ENCODE data around the gene TGM4. TPM values are rescaled to one million over a fixed set of nuclear protein-coding genes. Genes with fewer than 3 reads are reported as not detected.

Gene TGM4
- polyA plus RNA-seq, 3 donors, result 0.05 to 0.13 (median 0.09) TPM

DNA sequence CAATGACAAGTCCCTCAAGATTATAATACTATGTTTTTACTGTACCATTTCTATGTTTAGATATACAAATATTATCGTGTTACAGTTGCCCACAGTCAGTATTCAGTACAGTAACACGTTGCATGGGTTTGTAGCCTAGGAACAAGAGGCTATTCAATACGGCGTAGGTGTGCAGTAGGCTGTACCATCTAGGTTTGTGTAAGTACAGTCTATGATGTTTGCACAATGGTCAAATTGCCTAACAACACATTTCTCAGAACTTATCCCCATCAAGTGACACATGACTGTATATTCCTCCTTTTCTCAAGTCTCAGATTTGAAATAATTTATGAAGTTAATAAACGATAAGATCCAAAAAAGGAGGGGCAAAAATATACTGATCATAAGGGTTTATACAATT is 79.9 kb downstream of the TGM4 start:
- DNase-seq, result no peak

DNA sequence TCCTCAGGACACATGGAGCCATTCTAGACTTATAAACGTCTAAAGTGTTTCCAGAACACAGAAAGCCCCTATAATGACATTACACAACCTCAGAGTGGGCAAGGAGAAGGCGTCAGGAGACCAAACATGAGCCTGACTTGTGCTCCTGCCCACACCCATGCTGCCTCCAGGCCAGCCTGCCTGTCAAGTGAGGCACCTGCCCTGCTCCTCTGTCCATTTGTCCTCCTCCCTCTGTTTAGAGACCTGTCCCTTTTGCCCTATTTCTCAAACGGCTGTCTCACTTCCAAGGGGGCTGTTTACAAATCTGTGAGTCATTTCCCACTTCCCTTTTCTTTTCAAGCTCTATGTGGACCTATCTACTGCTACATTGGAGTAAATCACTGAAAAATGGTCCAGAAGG is 80.6 kb downstream of the TGM4 start:
- DNase-seq, result no peak

DNA sequence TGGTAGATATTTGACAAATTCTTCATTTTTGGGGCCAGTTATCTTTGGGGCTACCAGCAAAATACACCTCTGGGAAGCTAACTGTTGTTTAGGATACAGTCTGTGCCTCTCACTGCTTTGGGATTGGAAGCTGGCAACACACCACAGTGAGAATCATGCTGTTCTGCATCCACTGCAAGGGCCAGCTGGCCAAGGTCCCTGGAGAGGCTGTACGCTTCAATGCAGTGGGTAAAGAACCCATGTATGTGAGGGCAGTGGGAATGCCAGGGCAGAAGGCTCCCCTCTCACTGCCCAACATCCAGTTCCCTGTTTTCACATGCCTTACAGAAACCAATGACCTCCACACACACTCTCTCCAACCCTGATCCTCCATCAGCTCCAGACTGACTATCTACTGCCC is 81.5 kb downstream of the TGM4 start:
- no peak for DNase-seq

DNA sequence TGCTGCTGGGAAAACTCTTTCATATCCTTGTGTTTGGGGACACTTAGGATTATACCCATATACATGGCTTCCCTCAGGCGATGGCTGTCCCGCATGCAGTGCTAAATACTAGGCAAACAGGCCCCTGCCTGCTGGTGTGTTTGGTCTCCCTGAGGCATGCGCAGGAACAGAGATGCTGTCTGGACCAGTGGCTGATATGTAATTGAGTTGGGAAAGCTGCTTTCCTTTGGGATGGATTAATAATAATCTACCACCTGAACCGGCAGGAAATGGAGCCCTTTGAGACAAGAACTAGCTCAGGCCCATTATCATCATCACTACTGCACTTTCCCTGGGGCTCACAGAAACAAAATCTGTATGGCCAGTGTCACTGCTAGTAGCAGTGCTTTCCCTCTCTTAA is 83.6 kb downstream of the TGM4 start:
- no peak for DNase-seq

DNA sequence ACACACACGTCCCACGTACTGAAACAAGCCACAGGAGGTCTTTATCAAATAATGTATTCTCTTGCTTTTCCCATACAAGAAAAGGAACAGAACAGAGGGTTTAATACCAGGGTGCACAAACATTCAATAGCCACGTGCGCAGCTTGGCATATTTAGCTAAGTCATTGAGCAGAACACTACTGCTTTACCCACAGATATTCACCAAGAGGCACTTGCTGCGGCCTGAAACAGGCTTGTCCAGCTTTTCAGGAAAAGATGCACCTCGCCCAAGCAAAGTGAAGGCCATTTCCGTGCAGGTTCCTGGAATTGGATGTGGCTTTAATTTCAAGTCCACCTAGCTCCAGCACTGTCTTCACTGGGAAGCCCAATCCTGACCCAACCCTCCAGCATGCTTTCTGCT is 84.0 kb downstream of the TGM4 start:
- DNase-seq, result no peak

DNA sequence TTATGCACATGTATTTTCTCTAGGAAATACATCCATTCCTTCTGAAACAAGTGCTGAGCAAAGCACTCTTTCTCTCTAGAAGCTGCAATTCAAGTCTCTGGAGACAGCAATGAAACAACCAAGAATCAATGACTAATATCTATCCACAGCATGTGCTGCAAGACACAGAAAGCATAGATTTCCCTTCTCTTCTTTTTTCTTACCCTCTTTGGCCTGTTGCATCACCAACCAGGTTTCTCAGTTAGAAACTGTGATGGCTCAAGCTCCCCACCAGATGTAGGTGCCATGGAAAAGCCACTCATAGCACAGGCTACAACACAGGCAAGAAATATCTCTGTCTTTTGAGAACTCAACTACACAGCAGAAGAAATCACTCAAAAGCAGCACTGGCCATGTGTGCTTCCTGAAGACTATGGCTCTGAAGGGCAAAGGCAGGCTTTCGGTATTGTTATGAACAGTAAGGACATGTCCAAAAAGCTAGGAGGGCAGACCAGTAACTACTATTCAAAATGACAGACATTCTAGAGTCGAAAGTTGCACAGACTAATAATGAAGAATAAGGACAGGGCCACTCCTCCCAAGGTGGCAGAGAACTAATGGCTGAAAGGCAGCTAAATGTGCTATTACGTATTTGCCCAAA is 86.1 kb downstream of the TGM4 start:
- no peak for DNase-seq

DNA sequence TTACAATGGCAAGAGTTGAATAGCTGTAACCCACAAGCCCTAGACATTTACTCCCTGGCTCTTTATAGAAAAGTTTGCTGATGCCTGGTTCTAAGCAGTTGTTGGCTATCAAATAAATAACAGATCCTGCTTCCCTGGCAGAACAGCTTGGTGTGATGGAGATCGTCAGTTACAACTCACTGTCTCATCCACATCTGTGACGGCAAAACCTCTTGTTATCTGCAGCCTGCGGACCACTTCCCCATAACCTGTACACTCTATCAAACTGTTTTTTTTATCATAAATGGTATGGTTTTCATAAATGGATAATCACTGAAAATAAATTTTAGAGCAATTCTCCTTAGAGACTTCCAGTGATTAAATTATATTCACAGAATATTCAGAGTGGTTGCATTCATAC is 87.5 kb downstream of the TGM4 start:
- no peak for DNase-seq

DNA sequence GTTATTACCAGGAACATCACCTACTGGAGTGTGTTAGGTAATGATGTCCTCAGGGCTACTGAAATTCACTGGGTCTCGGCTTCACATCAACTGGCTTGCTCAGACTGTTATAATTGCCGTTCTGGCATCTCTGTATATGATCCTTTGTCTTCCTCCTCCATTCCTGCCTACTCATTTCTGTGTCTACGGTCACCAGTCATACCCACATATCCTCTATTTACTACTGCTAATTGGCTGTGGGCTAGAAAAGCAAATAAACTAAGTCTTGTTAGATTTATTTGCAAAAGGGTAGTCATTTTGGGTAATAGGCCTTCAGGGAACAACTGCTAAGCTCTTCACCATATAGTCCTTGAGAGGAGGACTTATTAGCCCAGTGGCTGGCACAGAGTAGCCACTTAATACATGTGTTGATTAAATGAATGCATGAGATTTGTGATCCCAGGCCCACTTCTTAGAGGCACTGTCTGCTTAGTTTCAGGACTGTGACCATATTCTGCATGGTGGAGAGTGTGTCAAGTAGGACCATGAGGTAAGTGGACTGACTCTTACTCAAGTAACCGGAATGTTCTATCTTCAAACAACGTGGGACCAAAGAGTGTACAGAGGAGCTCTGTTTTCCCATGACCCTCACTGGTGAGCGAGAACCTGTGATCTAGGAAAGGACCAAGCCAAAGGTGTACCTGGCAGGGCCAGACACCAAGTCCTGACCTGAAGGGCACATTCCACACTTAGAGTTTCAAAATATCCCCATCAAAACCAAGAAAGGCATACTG is 88.4 kb downstream of the TGM4 start:
- DNase-seq, result no peak

DNA sequence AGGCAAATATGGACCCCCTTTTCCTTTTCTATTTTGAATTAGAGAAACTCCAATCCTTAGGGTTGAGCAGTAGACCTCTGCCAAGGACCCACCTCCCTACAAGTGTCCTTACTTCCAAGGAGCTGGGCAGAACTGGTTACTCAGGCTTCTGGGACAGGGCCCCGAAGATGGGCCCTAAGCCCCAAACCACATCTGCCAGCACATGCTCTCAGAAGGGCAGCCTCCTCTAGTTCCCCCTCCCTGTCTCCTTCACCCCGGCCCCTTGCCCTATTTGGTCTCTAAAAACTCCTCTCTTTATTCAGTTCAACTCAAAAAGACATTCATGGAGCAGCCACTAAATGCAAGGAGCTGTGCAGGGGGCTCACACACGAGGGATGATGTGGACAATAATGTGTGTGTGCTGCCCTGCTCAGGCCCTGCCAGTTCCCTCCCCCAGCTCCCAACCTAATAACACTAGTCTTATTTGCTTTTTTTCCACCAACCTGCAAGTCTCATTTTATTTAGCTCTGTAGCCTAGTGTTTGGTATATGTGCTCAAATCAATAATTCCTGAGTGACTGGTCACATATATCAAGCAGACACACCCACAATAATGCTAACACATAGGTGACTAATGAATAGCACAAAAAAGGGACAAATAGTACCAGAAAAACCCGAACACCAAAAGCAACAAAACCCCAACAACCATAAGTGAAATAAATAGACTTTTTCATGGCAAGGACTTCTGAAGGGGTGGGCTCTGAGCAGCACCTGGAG is 89.3 kb downstream of the TGM4 start:
- DNase-seq, result no peak

Other genes with a start within 250 kb of the TGM4 start
- 10 to 100 TPM; 27.0 to 35.6 (median 34.3) TPM for gene ZNF197, start 249.6 kb upstream of the TGM4 start, polyA plus RNA-seq (ENCODE audit: insufficient read length in 3 of 3)
- gene ZNF35, start 225.9 kb upstream of the TGM4 start, polyA plus RNA-seq (ENCODE audit: insufficient read length in 3 of 3), result 10 to 100 TPM in 2 of 3 donors, 1 to 10 TPM in 1; 9.8 to 15.1 (median 12.1) TPM
- gene ZNF502, start 161.9 kb upstream of the TGM4 start, polyA plus RNA-seq (ENCODE audit: insufficient read length in 3 of 3), result 10 to 100 TPM; 12.3 to 14.4 (median 14.3) TPM
- gene ZNF501, start 145.0 kb upstream of the TGM4 start, polyA plus RNA-seq (ENCODE audit: insufficient read length in 3 of 3), result 10 to 100 TPM; 10.2 to 12.9 (median 10.8) TPM
- 10 to 100 TPM; 47.9 to 55.4 (median 49.1) TPM for gene KIAA1143, start 113.0 kb upstream of the TGM4 start, polyA plus RNA-seq (ENCODE audit: insufficient read length in 3 of 3)
- 10 to 100 TPM; 21.6 to 29.2 (median 25.0) TPM for gene KIF15, start 112.8 kb upstream of the TGM4 start, polyA plus RNA-seq (ENCODE audit: insufficient read length in 3 of 3)
- gene TMEM42, start 12.7 kb upstream of the TGM4 start, polyA plus RNA-seq (ENCODE audit: insufficient read length in 3 of 3), result 10 to 100 TPM; 28.7 to 34.3 (median 33.7) TPM
- 10 to 100 TPM; 87.8 to 96.7 (median 93.7) TPM for gene ZDHHC3, start 101.6 kb downstream of the TGM4 start, polyA plus RNA-seq (ENCODE audit: insufficient read length in 3 of 3)
- 10 to 100 TPM; 46.9 to 58.4 (median 51.0) TPM for gene EXOSC7, start 101.6 kb downstream of the TGM4 start, polyA plus RNA-seq (ENCODE audit: insufficient read length in 3 of 3)
- gene CLEC3B, start 151.7 kb downstream of the TGM4 start, polyA plus RNA-seq (ENCODE audit: insufficient read length in 3 of 3), result 10 to 100 TPM; 26.5 to 44.4 (median 27.2) TPM